ENCODE measurements around the gene RAD51B. TPM values are rescaled to one million over a fixed set of nuclear protein-coding genes. Genes with fewer than 3 reads are reported as not detected.
A peak's percentile ranks its signal among the peaks of the same experiment; 100 is the strongest.

The RAD51B gene
- total and polyA plus RNA-seq, 3 donors from 2014 or later: 5.5 to 22.5 (median 19.1) TPM

DNA sequence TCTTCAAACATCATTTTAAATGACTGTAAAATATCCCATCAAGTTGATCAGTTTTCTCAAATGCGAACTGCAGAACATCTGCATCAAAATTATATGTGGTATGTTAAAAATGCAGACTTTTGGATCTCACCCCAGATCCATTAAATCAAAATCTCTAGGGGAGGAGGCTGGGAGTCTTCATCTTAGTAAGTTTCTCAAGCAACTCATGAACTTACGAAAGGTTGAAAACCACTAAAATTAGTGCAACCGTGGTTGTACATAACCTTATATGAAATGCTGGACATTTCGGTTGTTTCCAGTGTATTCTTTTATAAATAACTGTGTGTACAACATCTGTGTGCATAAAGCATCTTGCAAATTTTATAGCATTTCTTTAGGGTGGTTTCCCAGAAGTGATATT, 934.1 kb downstream of the RAD51B start:
- intact Hi-C loops (cut with DNase I; ENCODE audit: low total_unique reads): no loop called here
- 53 to 64% methylated on average over 4 of the region's 4 CpGs for WGBS, 2 donors
- no peak for TF ChIP-seq POLR2A (IDR thresholded peaks at IDR 0.05)
- H3K4me1 ChIP-seq: peaks cover 35% of the 10 kb centered on the region
- H3K36me3 ChIP-seq (ENCODE audit: low read depth, missing control alignments): no peaks in the 10 kb centered on the region
- DNase-seq: no peak
- no peaks in the 10 kb centered on the region for H3K27me3 ChIP-seq
- H3K27ac ChIP-seq: no peak overlapping the region
- H3K4me3 ChIP-seq: no peak overlapping the region
- no peaks in the 10 kb centered on the region for H3K9me3 ChIP-seq

DNA sequence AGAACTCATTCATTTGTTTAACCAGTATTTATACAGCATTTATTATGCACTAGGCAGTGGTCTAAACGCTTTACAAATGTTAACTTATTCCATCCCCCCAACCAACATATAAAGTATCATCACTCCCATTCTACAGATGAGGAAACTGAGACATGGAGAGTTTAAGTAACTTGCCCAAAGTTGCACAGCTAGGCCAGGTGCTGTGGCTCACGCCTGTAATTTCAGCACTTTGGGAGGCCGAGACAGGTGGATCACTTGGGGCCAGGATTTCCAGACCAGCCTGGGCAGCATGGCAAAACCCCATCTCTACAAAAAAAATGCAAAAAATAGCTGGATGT, 935.4 kb downstream of the RAD51B start:
- no peaks in the 10 kb centered on the region for H3K27me3 ChIP-seq
- TF ChIP-seq POLR2A (IDR thresholded peaks at IDR 0.05): no peak
- no peak for TF ChIP-seq CTCF (IDR thresholded peaks at IDR 0.05)
- peaks cover 40% of the 10 kb centered on the region for H3K4me1 ChIP-seq
- 89 to 94% methylated on average over 2 to 3 of the region's 3 CpGs for WGBS, 2 donors
- no peaks in the 10 kb centered on the region for H3K9me3 ChIP-seq
- H3K27ac ChIP-seq: no peak overlapping the region
- no peaks in the 10 kb centered on the region for H3K36me3 ChIP-seq (ENCODE audit: low read depth, missing control alignments)
- H3K4me3 ChIP-seq: no peak overlapping the region
- intact Hi-C loops (cut with DNase I; ENCODE audit: low total_unique reads): no loop called here
- DNase-seq: no peak

DNA sequence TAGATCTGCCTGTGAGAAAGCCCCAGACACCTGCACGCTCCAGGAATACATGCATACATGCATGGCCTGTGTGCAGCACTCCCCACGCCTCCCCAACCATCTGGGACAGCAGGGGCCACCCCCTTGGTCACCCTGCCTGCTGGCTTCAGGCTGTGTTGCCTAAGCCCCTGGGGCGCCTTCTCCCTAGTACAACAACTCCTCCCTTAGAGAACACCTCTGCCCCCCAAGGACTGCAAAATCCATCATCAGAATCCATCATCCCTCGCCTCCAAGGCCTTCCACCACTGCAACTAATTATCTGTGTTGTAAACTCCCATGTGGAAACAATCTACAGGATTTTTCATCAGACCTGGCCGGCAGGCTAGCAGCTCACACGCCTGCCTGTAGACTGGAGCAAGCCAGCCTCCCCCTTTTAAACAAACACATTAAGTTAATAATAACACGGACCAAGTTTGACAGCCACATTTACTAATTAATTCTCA, 936.5 kb downstream of the RAD51B start:
- 55 to 67% methylated on average over 5 to 7 of the region's 7 CpGs for WGBS, 2 donors
- no peaks in the 10 kb centered on the region for H3K27me3 ChIP-seq
- TF ChIP-seq CTCF (IDR thresholded peaks at IDR 0.05): no peak
- no peak for TF ChIP-seq POLR2A (IDR thresholded peaks at IDR 0.05)
- no peak overlapping the region for H3K27ac ChIP-seq
- peaks cover 51% of the 10 kb centered on the region for H3K4me1 ChIP-seq
- H3K36me3 ChIP-seq (ENCODE audit: low read depth, missing control alignments): no peaks in the 10 kb centered on the region
- intact Hi-C loops (cut with DNase I; ENCODE audit: low total_unique reads): no loop called here
- H3K9me3 ChIP-seq: no peaks in the 10 kb centered on the region
- DNase-seq: no peak
- H3K4me3 ChIP-seq: no peak overlapping the region

DNA sequence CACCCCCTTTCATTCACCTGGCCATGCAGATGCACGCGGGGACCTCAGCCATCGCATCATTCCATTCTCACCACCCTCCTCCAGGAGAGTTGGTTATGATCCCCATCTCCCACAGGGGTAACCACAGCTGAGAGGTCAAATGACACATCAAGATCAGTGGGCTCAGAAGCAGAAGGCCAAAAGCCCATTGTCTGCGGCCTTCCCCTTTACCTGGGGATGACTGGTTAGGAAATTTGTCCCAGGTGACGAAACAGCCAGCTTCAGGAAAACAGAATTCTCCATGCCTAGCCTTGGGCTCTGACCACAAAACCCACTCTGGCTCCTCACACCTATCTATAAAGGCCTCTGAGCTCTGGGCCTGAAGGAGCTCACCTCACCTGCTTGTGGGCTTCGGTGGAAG, 937.2 kb downstream of the RAD51B start:
- no peaks in the 10 kb centered on the region for H3K27me3 ChIP-seq
- no peaks in the 10 kb centered on the region for H3K36me3 ChIP-seq (ENCODE audit: low read depth, missing control alignments)
- WGBS, 2 donors: 90 to 100% methylated on average over 6 of the region's 6 CpGs
- intact Hi-C loops (cut with DNase I; ENCODE audit: low total_unique reads): no loop called here
- H3K27ac ChIP-seq: no peak overlapping the region
- no peak overlapping the region for H3K4me3 ChIP-seq
- TF ChIP-seq CTCF (IDR thresholded peaks at IDR 0.05) (no peak), POLR2A (IDR thresholded peaks at IDR 0.05) (no peak)
- no peak for DNase-seq
- H3K9me3 ChIP-seq: no peaks in the 10 kb centered on the region
- H3K4me1 ChIP-seq: peaks cover 53% of the 10 kb centered on the region

GRCh38 chr14:68757618-68758081, 938.1 kb downstream of the RAD51B start:
- H3K36me3 ChIP-seq (ENCODE audit: low read depth, missing control alignments): no peaks in the 10 kb centered on the region
- H3K9me3 ChIP-seq: no peaks in the 10 kb centered on the region
- peak overlapping the region in 1 of 2 donors; percentile 50 for H3K27ac ChIP-seq
- 58 to 65% methylated on average over 4 of the region's 4 CpGs for WGBS, 2 donors
- TF ChIP-seq POLR2A (IDR thresholded peaks at IDR 0.05): no peak
- no peak overlapping the region for H3K4me3 ChIP-seq
- peaks cover 57% of the 10 kb centered on the region for H3K4me1 ChIP-seq
- no peaks in the 10 kb centered on the region for H3K27me3 ChIP-seq
- DNase-seq: peak; percentile 41
- intact Hi-C loops (cut with DNase I; ENCODE audit: low total_unique reads): no loop called here

DNA sequence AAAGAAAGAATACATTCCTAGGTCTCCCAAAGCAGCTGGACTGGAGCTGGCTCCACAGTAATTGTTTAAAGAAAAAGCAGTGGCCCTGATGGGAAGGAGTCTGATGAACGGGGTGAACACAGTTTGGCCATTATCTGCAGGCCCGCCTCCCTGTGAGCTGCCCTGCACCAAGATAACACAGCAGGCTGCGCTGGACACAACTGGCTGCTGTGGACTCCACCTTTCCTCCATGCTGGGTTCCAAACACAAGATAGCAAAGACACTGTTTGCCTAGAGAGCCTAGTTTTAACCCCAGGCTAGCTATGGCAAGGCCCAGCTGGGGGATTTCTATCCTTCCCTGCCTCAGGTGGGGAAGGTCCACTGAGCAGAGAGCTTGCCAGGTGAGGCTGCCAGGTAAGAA, 938.7 kb downstream of the RAD51B start:
- no peaks in the 10 kb centered on the region for H3K27me3 ChIP-seq
- DNase-seq: no peak
- intact Hi-C loops (cut with DNase I; ENCODE audit: low total_unique reads): no loop called here
- H3K4me3 ChIP-seq: no peak overlapping the region
- no peaks in the 10 kb centered on the region for H3K36me3 ChIP-seq (ENCODE audit: low read depth, missing control alignments)
- H3K4me1 ChIP-seq: peaks cover 57% of the 10 kb centered on the region
- no peaks in the 10 kb centered on the region for H3K9me3 ChIP-seq
- 53 to 56% methylated on average over 3 of the region's 3 CpGs for WGBS, 2 donors
- TF ChIP-seq POLR2A (IDR thresholded peaks at IDR 0.05) (no peak), CTCF (IDR thresholded peaks at IDR 0.05) (no peak)
- H3K27ac ChIP-seq: no peak overlapping the region
